GM23338 (cell line): ENCODE data around the gene PTP4A2. TPM values are rescaled to one million over a fixed set of nuclear protein-coding genes. Genes with fewer than 3 reads are reported as not detected.

Experiments
- ATAC-seq: fragments of 200-7000 bp; cut with Tn5 transposase; 3 replicates; pipeline ENCODE4 v1.9.1; 2020
- DNase-seq: peaks from one replicate; pipeline ENCODE4 v3.0.0-alpha.2; 2015; ENCODE audit warnings: low spot score
- H2AFZ ChIP-seq: fragments of 200-600 bp; sonication (generic); 2 replicates; pipeline ENCODE4 v1.8.0; 2016; ENCODE audit warnings: antibody characterized with exemption, mild to moderate bottlenecking, moderate library complexity
- H3F3A ChIP-seq: fragments of 200-600 bp; sonication (generic); replicated peaks from 2 replicates; pipeline ENCODE4 v1.8.0; 2017; ENCODE audit warnings: antibody characterized with exemption, mixed run types, low read depth
- H3K27ac ChIP-seq: fragments of 200-600 bp; sonication (generic); 2 replicates; pipeline ENCODE4 v1.6.1; 2016; ENCODE audit warnings: low read depth
- H3K27me3 ChIP-seq: fragments of 200-600 bp; sonication (generic); 2 replicates; pipeline ENCODE4 v1.8.0; 2016; ENCODE audit warnings: mild to moderate bottlenecking, mixed run types, moderate library complexity; ENCODE audit not compliant: insufficient read depth
- H3K36me3 ChIP-seq: fragments of 200-600 bp; sonication (generic); 2 replicates; pipeline ENCODE4 v1.8.0; 2016; ENCODE audit warnings: mild to moderate bottlenecking; ENCODE audit not compliant: insufficient read depth
- H3K4me1 ChIP-seq: fragments of 200-600 bp; sonication (generic); 2 replicates; pipeline ENCODE4 v1.8.0; 2016; ENCODE audit warnings: mild to moderate bottlenecking, moderate library complexity; ENCODE audit not compliant: insufficient read depth
- H3K4me2 ChIP-seq: fragments of 200-600 bp; sonication (generic); 2 replicates; pipeline ENCODE4 v1.7.1; 2017; ENCODE audit warnings: mixed run types
- H3K4me3 ChIP-seq: fragments of 200-600 bp; sonication (generic); 2 replicates; pipeline ENCODE4 v1.6.1; 2016; ENCODE audit warnings: mixed run types
- H3K79me2 ChIP-seq: fragments of 200-600 bp; sonication (generic); replicated peaks from 2 replicates; pipeline ENCODE4 v1.8.0; 2017; ENCODE audit warnings: mild to moderate bottlenecking; ENCODE audit not compliant: insufficient read depth
- H3K9me2 ChIP-seq: fragments of 200-600 bp; sonication (generic); 2 replicates; pipeline ENCODE4 v1.8.0; 2017; ENCODE audit not compliant: insufficient read depth
- H4K20me1 ChIP-seq: fragments of 200-600 bp; sonication (generic); replicated peaks from 2 replicates; pipeline ENCODE4 v1.8.0; 2017; ENCODE audit warnings: mild to moderate bottlenecking; ENCODE audit not compliant: insufficient read depth
- H3K27ac Mint-ChIP-seq: 2 replicates; pipeline ENCODE4 v1.8.0; 2020; ENCODE audit warnings: inconsistent platforms, mild to moderate bottlenecking, moderate library complexity, mixed read lengths
- H3K27me3 Mint-ChIP-seq: 3 replicates; pipeline ENCODE4 v1.8.0; 2022; ENCODE audit warnings: low read depth, mild to moderate bottlenecking, moderate library complexity, mixed read lengths, inconsistent platforms; ENCODE audit not compliant: insufficient read depth, poor library complexity
- H3K36me3 Mint-ChIP-seq: 3 replicates; pipeline ENCODE4 v1.8.0; 2021; ENCODE audit warnings: low read depth, mild to moderate bottlenecking, inconsistent platforms, moderate library complexity, mixed read lengths
- H3K4me1 Mint-ChIP-seq: 3 replicates; pipeline ENCODE4 v1.8.0; 2020; ENCODE audit warnings: mild to moderate bottlenecking, inconsistent platforms, mixed read lengths
- H3K4me3 Mint-ChIP-seq: 3 replicates; pipeline ENCODE4 v1.8.0; 2021; ENCODE audit warnings: moderate library complexity, mild to moderate bottlenecking, inconsistent platforms, mixed read lengths
- H3K9me3 Mint-ChIP-seq: 3 replicates; pipeline ENCODE4 v1.8.0; 2020; ENCODE audit warnings: moderate library complexity, mild to moderate bottlenecking, inconsistent platforms, mixed read lengths
- CREB1 ChIP-seq: fragments of 250-450 bp; sonication (Bioruptor Pico); IDR thresholded peaks from 2 replicates; pipeline ENCODE4 v1.5.0; 2020; ENCODE audit warnings: low read depth, mild to moderate bottlenecking, moderate library complexity
- CTCF ChIP-seq, 2 experiments: fragments of 200-600 bp in 1 of 2; sonication (generic) in 1 of 2; conservative IDR thresholded peaks; 2 replicates each; pipeline versions ENCODE4 v1.5.1 to v1.6.1; 2016 to 2017; ENCODE audit warnings: antibody characterized with exemption in 2 of 2, low read depth in 2 of 2, mild to moderate bottlenecking in 2 of 2, moderate library complexity in 1 of 2
- ETS1 ChIP-seq: IDR thresholded peaks from 2 replicates; pipeline ENCODE4 v1.6.1; 2016; ENCODE audit warnings: antibody characterized with exemption
- EZH2 ChIP-seq: fragments of 200-600 bp; sonication (generic); IDR thresholded peaks from one replicate; pipeline ENCODE4 v1.8.0; 2017; ENCODE audit warnings: antibody characterized with exemption, mild to moderate bottlenecking, low read depth; ENCODE audit not compliant: unreplicated experiment
- EZH2phosphoT487 ChIP-seq: fragments of 200-600 bp; sonication (generic); IDR thresholded peaks from one replicate; pipeline ENCODE4 v1.8.1; 2018; ENCODE audit warnings: antibody characterized with exemption; ENCODE audit not compliant: unreplicated experiment
- JUNB ChIP-seq: IDR thresholded peaks from one replicate; pipeline ENCODE4 v1.6.1; 2016; ENCODE audit warnings: antibody characterized with exemption; ENCODE audit not compliant: unreplicated experiment
- POLR2AphosphoS5 ChIP-seq: IDR thresholded peaks from 2 replicates; pipeline ENCODE4 v1.6.1; 2016; ENCODE audit warnings: antibody characterized with exemption, low read depth
- STAT1 ChIP-seq: IDR thresholded peaks from one replicate; pipeline ENCODE4 v1.6.1; 2016; ENCODE audit warnings: antibody characterized with exemption; ENCODE audit not compliant: unreplicated experiment
- ZNF331 ChIP-seq: fragments of 250-450 bp; sonication (Bioruptor Pico); IDR thresholded peaks from 2 replicates; pipeline ENCODE4 v1.5.0; 2020; ENCODE audit warnings: low read depth, mild to moderate bottlenecking, moderate library complexity
- polyA plus RNA-seq: library from polyadenylated mRNA; unstranded; fragments of >200 nt; fragmentation: Nextera tagmentation; extraction: Ambion mirVana; gene quantifications from 2 replicates; pipeline ENCODE4 v1.2.1, GENCODE V29; 2016
- total RNA-seq: library from RNA; depleted of rRNA; stranded (reverse); fragments of >200 nt; shearing (Covaris generic); gene quantifications from 2 replicates; pipeline ENCODE4 v1.2.3, GENCODE V29; 2014

PTP4A2 gene
- total and polyA plus RNA-seq, 2 experiments from 2014 or later: 153 to 260 TPM

GRCh38 chr1:31920956-31921355 lies 17.2 kb downstream of the PTP4A2 start:
- TF ChIP-seq STAT1 (no peak), JUNB (no peak), EZH2phosphoT487 (no peak), CTCF (conservative IDR thresholded peaks at IDR 0.05; ENCODE audit: low read depth in 2 of 2) (no peak), POLR2AphosphoS5 (no peak), ZNF331 (CRISPR knock-in tag) (no peak), ETS1 (no peak), EZH2 (no peak), CREB1 (CRISPR knock-in tag) (no peak)
- H3K4me3 ChIP-seq: no peak overlapping the region
- Mint-ChIP-seq H3K4me3 (no peak overlapping the region), H3K9me3 (no peaks in the 10 kb centered on the region), H3K27ac (no peak overlapping the region), H3K36me3 (peaks cover 21% of the 10 kb centered on the region), H3K27me3 (no peaks in the 10 kb centered on the region), H3K4me1 (peaks cover 8% of the 10 kb centered on the region)
- H3K27ac ChIP-seq: no peak overlapping the region
- peaks cover 97% of the 10 kb centered on the region for H3K79me2 ChIP-seq
- no peaks in the 10 kb centered on the region for H3K27me3 ChIP-seq
- peaks cover 7% of the 10 kb centered on the region; the same call in 1 of the 2 replicates for H3K36me3 ChIP-seq
- no peaks in the 10 kb centered on the region for H3F3A ChIP-seq
- peaks cover 41% of the 10 kb centered on the region for H4K20me1 ChIP-seq
- DNase-seq (no peak), ATAC-seq (no peak)
- no peak overlapping the region for H2AFZ ChIP-seq
- peaks cover 8% of the 10 kb centered on the region; the same call in 1 of the 2 replicates for H3K4me1 ChIP-seq
- no peak overlapping the region for H3K4me2 ChIP-seq
- no peaks in the 10 kb centered on the region for H3K9me2 ChIP-seq

- Histone ChIP-seq H3K79me2 (peaks cover 91% of the 10 kb centered on the region), H3K4me3 (no peak overlapping the region), H3K4me2 (no peak overlapping the region), H2AFZ (no peak overlapping the region), H3K9me2 (no peaks in the 10 kb centered on the region), H3K4me1 (0 out of 2 replicates have a peak, but pooled peaks cover 4% of the 10 kb centered on the region), H4K20me1 (peaks cover 38% of the 10 kb centered on the region), H3F3A (no peaks in the 10 kb centered on the region), H3K27me3 (no peaks in the 10 kb centered on the region), H3K36me3 (peaks cover 12% of the 10 kb centered on the region; the same call in 1 of the 2 replicates), H3K27ac (no peak overlapping the region)
- Mint-ChIP-seq H3K9me3 (no peaks in the 10 kb centered on the region), H3K4me3 (no peak overlapping the region), H3K36me3 (peaks cover 33% of the 10 kb centered on the region), H3K27me3 (no peaks in the 10 kb centered on the region), H3K4me1 (peaks cover 2% of the 10 kb centered on the region), H3K27ac (no peak overlapping the region)
- ATAC-seq: no peak
- DNase-seq: no peak
- TF ChIP-seq ZNF331 (CRISPR knock-in tag) (no peak), JUNB (no peak)
Observed at GRCh38 chr1:31919591-31919990, 18.6 kb downstream of the PTP4A2 start.
